GM12891 (cell line): ENCODE data around the gene LIFR.

Experiments
- POLR2A ChIP-seq: IDR thresholded peaks from 2 replicates; pipeline ENCODE4 v1.6.1; 2011; ENCODE audit warnings: low read depth, low read length, control low read depth
- POLR2AphosphoS5 ChIP-seq: IDR thresholded peaks from 2 replicates; pipeline ENCODE4 v1.6.1; 2011; ENCODE audit warnings: low read depth, low read length, control low read depth

DNA sequence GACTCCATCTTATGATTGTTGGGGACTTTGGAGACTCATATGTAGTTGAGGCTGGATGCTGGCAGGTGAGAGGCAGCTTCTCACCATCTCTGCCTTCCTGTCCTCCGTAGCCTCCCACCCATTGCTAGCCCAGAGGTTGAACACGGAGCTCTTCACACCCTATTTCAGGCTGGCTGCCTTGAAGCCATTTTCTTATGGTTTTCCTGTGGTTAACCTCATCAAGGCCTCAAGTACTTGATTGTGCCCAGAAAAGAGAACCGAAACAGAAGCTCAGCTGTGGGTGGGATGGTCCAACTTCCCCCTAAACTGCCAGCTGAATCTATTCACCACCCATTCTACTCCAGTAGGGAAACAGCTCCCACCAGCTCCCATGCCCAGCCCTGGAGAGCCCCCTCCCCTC, 102.9 kb downstream of the LIFR start:
- no peak for TF ChIP-seq POLR2A
- TF ChIP-seq POLR2AphosphoS5, result no peak; the same call in 1 of the 2 replicates
